Inflammatory macrophage treated with lipopolysaccharide for 4 hours (primary cell): Measurements from ENCODE around the gene PADI1.
A peak's percentile ranks its signal among the peaks of the same experiment; 100 is the strongest.

Experiments used
- DNase-seq: peaks from one replicate; pipeline ENCODE4 v3.0.0-alpha.2; 2020

PADI1 gene

DNA sequence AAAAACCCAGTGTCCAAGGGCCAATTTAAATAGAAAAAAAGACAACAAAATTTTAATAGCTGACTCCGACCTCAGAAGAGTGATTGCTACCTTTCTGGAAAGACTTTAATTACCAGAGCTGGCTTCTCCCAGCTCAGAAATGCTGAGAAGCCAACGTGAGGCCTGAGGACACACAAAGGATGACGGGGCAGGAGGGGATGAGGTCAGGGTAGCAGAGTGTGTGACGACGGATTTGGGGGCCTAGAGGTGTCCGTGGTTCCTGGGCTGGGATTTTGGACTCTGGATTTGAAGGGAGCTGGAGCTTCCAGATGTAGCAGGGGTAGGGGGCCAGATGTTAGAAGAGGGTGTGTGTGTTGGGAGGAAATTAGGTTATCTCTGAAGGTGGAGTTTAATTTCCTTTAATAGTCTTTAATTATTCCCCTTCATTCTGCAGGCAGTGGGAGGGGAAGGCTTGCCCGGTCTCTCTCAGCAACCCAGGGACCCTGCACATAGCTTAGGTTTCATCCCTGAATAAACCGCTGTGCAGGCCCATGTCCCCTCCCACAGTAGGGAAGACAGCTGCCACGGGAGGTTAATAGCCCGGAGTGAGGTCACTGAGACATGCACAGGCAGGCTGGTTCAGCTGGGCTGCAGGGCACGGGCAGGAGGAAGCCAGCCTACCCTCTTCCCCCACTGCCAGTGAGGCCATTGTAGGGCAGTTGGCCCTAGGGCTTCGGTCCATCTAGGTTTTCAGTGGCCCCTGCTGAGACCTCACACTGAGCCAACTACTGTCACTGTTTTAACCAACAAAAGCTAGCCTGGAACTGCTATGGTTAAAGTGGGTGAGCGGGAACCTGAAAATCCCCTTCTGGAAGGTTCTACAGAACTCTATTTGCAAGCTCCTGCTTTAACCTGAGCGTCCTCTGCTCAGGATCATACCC, 40.2 kb downstream of the PADI1 start:
- no peak for DNase-seq

- DNase-seq, result no peak
Observed at GRCh38 chr1:17245816-17246325, 40.9 kb downstream of the PADI1 start.

GRCh38 chr1:17246971-17247370, 42.0 kb downstream of the PADI1 start:
- peak; percentile 9 for DNase-seq

- DNase-seq, result no peak
Observed at GRCh38 chr1:17248781-17249180, 43.9 kb downstream of the PADI1 start, which contains the start of gene PADI3. Gene PADI3 (plus strand): TSS chr1:17249098. CDS start chr1:17249138, 40 bp downstream.

- DNase-seq, result no peak
Observed at GRCh38 chr1:17250601-17251000, 45.7 kb downstream of the PADI1 start.

- no peak for DNase-seq
Observed at GRCh38 chr1:17251246-17251645, 46.3 kb downstream of the PADI1 start.

GRCh38 chr1:17251701-17252376, 46.9 kb downstream of the PADI1 start:
- no peak for DNase-seq

DNA sequence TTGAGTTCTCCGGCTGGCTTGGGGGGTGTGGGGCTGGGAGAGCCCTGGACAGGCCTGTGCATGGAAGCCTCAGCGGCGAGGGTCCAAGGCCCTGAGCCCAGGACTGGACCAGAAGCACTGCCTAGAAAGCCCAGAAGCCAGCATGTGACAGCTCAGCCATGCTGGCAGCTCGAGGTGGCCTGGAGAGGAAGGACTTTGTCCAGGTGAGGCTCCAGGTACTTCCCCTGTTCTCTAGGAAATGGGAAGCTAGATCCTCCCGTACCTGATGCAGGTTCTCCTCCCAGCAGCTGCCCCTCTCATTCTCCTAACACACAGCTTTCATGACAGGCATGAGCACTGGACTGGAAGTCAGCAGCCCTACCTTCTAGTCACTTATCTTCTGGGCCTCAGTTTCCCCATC, 50.4 kb downstream of the PADI1 start:
- DNase-seq, result no peak

GRCh38 chr1:17258116-17258757, 53.3 kb downstream of the PADI1 start:
- no peak for DNase-seq

GRCh38 chr1:17258758-17259130, 53.8 kb downstream of the PADI1 start:
- no peak for DNase-seq

- DNase-seq, result no peak
Observed at GRCh38 chr1:17259233-17259873, 54.4 kb downstream of the PADI1 start.

DNA sequence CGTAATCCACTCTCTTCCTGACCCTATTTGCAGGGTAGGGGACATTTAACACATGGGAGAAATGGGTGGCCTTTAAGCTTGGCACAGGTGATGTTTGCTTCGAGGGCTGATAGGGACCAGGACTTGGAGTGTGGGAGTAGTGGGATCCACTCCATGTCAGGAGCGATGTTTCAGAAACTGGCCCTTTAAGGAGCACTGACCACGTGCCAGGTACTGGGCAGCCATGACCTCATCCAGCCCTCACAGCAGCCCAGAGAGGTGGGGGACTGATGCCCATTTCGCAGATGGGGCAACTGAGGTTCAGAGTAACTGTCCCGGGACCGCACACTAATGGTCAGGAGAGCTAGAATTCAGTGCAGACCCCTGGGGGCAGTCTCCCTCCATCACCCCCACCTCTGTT, 55.3 kb downstream of the PADI1 start:
- no peak for DNase-seq

DNA sequence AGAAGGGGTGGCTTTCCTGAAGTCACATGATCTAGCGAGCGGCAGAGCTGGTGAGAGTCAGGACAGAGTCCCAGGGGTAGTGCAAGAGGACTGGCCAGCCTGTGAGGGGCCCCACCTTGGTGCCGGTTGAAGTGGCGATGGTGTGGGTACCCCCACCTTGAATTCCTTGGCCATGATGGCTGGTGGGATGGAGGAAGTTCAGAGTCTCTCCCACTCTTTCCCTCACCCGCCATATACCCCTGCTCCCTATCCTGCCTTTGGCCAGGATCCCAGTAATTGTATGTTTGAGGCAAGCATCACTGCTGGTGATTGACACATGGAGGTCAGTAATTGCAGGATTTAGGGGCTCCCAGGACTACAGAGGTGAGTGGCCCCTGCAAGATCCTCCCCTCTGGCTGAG, 55.8 kb downstream of the PADI1 start:
- DNase-seq, result no peak

- no peak for DNase-seq
Observed at GRCh38 chr1:17263936-17264335, 59.0 kb downstream of the PADI1 start.

GRCh38 chr1:17264470-17264869, 59.5 kb downstream of the PADI1 start:
- DNase-seq, result no peak

DNA sequence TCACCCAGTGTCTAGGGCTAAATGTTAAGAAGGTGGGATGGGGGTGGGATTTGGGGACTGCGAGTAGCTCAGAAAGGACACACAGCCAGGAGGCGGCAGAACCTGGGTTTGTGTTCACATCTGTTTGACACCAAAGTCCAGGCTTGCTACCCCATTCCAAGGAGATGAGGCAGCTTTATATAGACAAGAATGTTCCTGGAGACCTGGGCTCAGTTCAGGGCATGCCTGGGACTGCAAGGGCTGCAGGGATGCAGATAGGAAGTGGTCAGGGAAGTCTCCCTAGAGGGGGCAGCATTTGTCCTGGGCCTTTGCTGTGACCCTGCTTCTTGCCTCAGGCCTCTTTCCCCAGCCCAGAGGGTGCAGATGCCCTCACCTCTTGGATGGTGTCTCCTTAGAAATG, 60.2 kb downstream of the PADI1 start:
- no peak for DNase-seq

- DNase-seq, result no peak
Observed at GRCh38 chr1:17265950-17266349, 61.0 kb downstream of the PADI1 start.

- DNase-seq, result no peak
Observed at GRCh38 chr1:17270891-17271765, 66.2 kb downstream of the PADI1 start.

GRCh38 chr1:17272066-17272465, 67.1 kb downstream of the PADI1 start:
- no peak for DNase-seq

DNA sequence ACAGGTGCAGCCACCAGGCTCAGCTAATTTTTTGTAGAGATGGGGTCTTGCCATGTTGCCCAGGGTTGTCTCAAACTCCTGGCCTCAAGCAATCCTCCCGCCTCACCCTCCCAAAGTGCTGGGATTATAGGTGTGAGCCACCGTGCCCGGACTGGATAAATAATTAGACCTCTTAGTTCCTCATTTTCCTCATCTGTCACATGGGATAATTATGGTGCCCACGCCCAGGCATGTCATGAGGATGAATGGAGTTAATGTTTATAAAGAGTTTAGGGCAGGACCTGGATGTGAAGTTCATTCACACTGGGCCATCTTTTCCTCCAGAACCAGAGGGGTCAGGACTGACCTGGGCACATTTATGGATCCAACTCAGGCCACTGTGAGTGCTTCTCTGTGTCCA, 67.7 kb downstream of the PADI1 start:
- DNase-seq, result peak; percentile 20

DNA sequence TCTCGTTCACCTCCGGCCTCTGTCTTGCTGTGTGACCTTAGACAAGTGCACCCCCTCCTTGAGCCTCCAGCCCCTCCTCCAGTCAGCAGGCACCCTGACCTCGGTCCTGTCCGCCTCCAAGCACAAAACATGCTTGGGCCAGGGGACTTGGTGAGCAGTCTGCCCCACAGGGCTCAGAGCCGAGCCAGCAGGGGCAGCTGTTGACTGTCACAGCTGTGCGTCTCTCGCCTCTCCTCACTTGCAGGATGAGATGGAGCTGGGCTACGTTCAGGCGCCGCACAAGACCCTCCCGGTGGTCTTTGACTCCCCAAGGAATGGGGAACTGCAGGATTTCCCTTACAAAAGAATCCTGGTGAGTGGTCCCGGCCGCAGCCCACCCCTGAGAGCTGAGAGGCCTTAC, 68.2 kb downstream of the PADI1 start:
- DNase-seq, result no peak
